HepG2 (cell line): ENCODE results near the gene CCL16. TPM values are rescaled to one million over a fixed set of nuclear protein-coding genes. Genes with fewer than 3 reads are reported as not detected.

Experiments used
- AGO1 ChIP-seq: fragments of 200-400 bp; formaldehyde crosslinking; IDR thresholded peaks from 2 replicates; pipeline ENCODE4 v1.6.1; 2017; ENCODE audit warnings: mild to moderate bottlenecking, low read depth, low read length, moderate library complexity; ENCODE audit not compliant: poor library complexity, severe bottlenecking
- AHDC1 ChIP-seq: sonication (generic); formaldehyde crosslinking; IDR thresholded peaks from 2 replicates; pipeline ENCODE4 v1.5.1; 2020; ENCODE audit warnings: mild to moderate bottlenecking, missing genetic modification reagents, borderline replicate concordance
- FOSL1 ChIP-seq: sonication (generic); formaldehyde crosslinking; IDR thresholded peaks from 2 replicates; pipeline ENCODE4 v1.9.0; 2021; ENCODE audit warnings: missing genetic modification reagents, borderline replicate concordance
- HOXA9 ChIP-seq: sonication (generic); formaldehyde crosslinking; IDR thresholded peaks from 2 replicates; pipeline ENCODE4 v1.8.1; 2022; ENCODE audit warnings: missing genetic modification reagents, mild to moderate bottlenecking, moderate library complexity, borderline replicate concordance
- NFAT5 ChIP-seq: sonication (generic); formaldehyde crosslinking; IDR thresholded peaks from 2 replicates; pipeline ENCODE4 v1.4.0; 2020; ENCODE audit warnings: missing genetic modification reagents
- NR2C2 ChIP-seq: sonication (generic); formaldehyde crosslinking; IDR thresholded peaks from 2 replicates; pipeline ENCODE4 v1.4.0; 2020; ENCODE audit warnings: missing genetic modification reagents, mild to moderate bottlenecking, moderate library complexity, borderline replicate concordance
- PBX2 ChIP-seq: IDR thresholded peaks from 2 replicates; pipeline ENCODE4 v1.6.1; 2016; ENCODE audit warnings: control low read depth
- PHF8 ChIP-seq: sonication (generic); formaldehyde crosslinking; IDR thresholded peaks from 2 replicates; pipeline ENCODE4 v1.5.0; 2020; ENCODE audit warnings: missing genetic modification reagents
- RCOR2 ChIP-seq: IDR thresholded peaks from 2 replicates; pipeline ENCODE4 v1.6.1; 2016; ENCODE audit warnings: missing biosample characterization, missing genetic modification reagents
- SALL1 ChIP-seq: sonication (generic); formaldehyde crosslinking; IDR thresholded peaks from 2 replicates; pipeline ENCODE4 v1.8.0; 2022; ENCODE audit warnings: mild to moderate bottlenecking, missing genetic modification reagents
- SATB2 ChIP-seq: sonication (generic); formaldehyde crosslinking; IDR thresholded peaks from 2 replicates; pipeline ENCODE4 v1.5.0; 2020; ENCODE audit warnings: missing genetic modification reagents
- ZNF232 ChIP-seq: sonication (generic); formaldehyde crosslinking; IDR thresholded peaks from 2 replicates; pipeline ENCODE4 v1.4.0; 2020; ENCODE audit warnings: missing genetic modification reagents, borderline replicate concordance
- ZNF317 ChIP-seq: sonication (generic); formaldehyde crosslinking; IDR thresholded peaks from 2 replicates; pipeline ENCODE4 v1.5.0; 2020; ENCODE audit warnings: mild to moderate bottlenecking, missing genetic modification reagents
- ZNF567 ChIP-seq: sonication (generic); formaldehyde crosslinking; IDR thresholded peaks from 2 replicates; pipeline ENCODE4 v1.8.1; 2023; ENCODE audit warnings: mild to moderate bottlenecking, missing genetic modification reagents, borderline replicate concordance
- ZNF652 ChIP-seq: IDR thresholded peaks from 2 replicates; pipeline ENCODE4 v1.6.1; 2016; ENCODE audit warnings: low read depth, borderline replicate concordance
- ZNF777 ChIP-seq: sonication (generic); formaldehyde crosslinking; IDR thresholded peaks from 2 replicates; pipeline ENCODE4 v1.4.0; 2020; ENCODE audit warnings: missing genetic modification reagents
- ZNF816 ChIP-seq: sonication (generic); formaldehyde crosslinking; IDR thresholded peaks from 2 replicates; pipeline ENCODE4 v1.8.0; 2022; ENCODE audit warnings: missing genetic modification reagents, mild to moderate bottlenecking, borderline replicate concordance
- polyA plus RNA-seq, 8 experiments: library from polyadenylated mRNA; depleted of rRNA in 3 of 8; stranded (reverse) in 7 of 8; unstranded in 1 of 8; fragments of >200 nt; fragmentation: Illumina TruSeq in 4 of 8; extraction: Trizol in 4 of 8; gene quantifications; 2 replicates each; pipeline versions ENCODE4 v1.2.1 to v1.2.3, GENCODE V29; 2011 to 2016; ENCODE audit warnings: low read depth in 4 of 8, missing spikeins in 1 of 8, mixed read lengths in 1 of 8; ENCODE audit not compliant: insufficient read depth in 1 of 8
- total RNA-seq, 5 experiments: library from RNA; depleted of rRNA; stranded (reverse); fragments of >200 nt; fragmentation: Illumina TruSeq; extraction: Trizol; gene quantifications; 2 replicates each; pipeline ENCODE4 v1.2.3, GENCODE V29; 2016; ENCODE audit warnings: low read depth in 1 of 5

The CCL16 gene
- total and polyA plus RNA-seq, 2 of the 13 experiments (the other 11 are each of a cell fraction or from before 2014, with no cell fraction given): 2.0 to 14.7 TPM

GRCh38 chr17:36001862-36002603, 20.7 kb upstream of the CCL16 start (continued):
- TF ChIP-seq ZNF816 (CRISPR knock-in tag) (0 out of 2 replicates have a peak, but pooled peaks have one; percentile 59), ZNF232 (CRISPR knock-in tag) (no peak), HOXA9 (CRISPR knock-in tag) (no peak), SATB2 (no peak), ZNF567 (CRISPR knock-in tag) (no peak), ZNF652 (CRISPR knock-in tag) (no peak), PHF8 (CRISPR knock-in tag) (peak; percentile 35; the same call in 1 of the 2 replicates), PBX2 (CRISPR knock-in tag) (no peak), ZNF317 (0 out of 2 replicates have a peak, but pooled peaks have one; percentile 34), AGO1 (no peak), ZNF777 (CRISPR knock-in tag) (no peak), NFAT5 (CRISPR knock-in tag) (no peak), AHDC1 (CRISPR knock-in tag) (0 out of 2 replicates have a peak, but pooled peaks have one; percentile 23), SALL1 (peak; percentile 69), FOSL1 (CRISPR knock-in tag) (no peak), NR2C2 (CRISPR knock-in tag) (peak; percentile 63; the same call in 1 of the 2 replicates), RCOR2 (no peak)
